Fibroblast of mammary gland (primary cell): Measurements from ENCODE around the gene TMEM62.
"Not testable (repeated sequence)": the region's sequence is repeated elsewhere in the genome, so short reads cannot be mapped to it uniquely, and the experiment has no call there.

ENCODE experiments used
- DNase-seq: peaks from one replicate; pipeline ENCODE4 v3.0.0-alpha.2; 2010; ENCODE audit warnings: low read depth
- H3K4me3 ChIP-seq: 2 replicates; pipeline ENCODE4 v1.5.1; 2011; ENCODE audit warnings: low read depth, mild to moderate bottlenecking, low read length, moderate library complexity; ENCODE audit not compliant: control insufficient read depth
- CTCF ChIP-seq: conservative IDR thresholded peaks from 2 replicates; pipeline ENCODE4 v1.5.1; 2011; ENCODE audit warnings: low read depth, low read length, inconsistent platforms; ENCODE audit not compliant: control insufficient read depth, insufficient read depth

Gene TMEM62

GRCh38 chr15:43169888-43170287 lies 36.5 kb downstream of the TMEM62 start:
- H3K4me3 ChIP-seq, result no peak overlapping the region
- TF ChIP-seq CTCF, result no peak
- no peak for DNase-seq

GRCh38 chr15:43175656-43176309 lies 42.4 kb downstream of the TMEM62 start:
- DNase-seq, H3K4me3 ChIP-seq: not testable (repeated sequence)

GRCh38 chr15:43177147-43177546 lies 43.8 kb downstream of the TMEM62 start:
- not testable (repeated sequence) for H3K4me3 ChIP-seq, DNase-seq

- TF ChIP-seq CTCF, result no peak
- no peak for DNase-seq
- no peak overlapping the region for H3K4me3 ChIP-seq
Measured at GRCh38 chr15:43183270-43183669, 49.9 kb downstream of the TMEM62 start.

GRCh38 chr15:43184407-43185124 lies 51.2 kb downstream of the TMEM62 start:
- TF ChIP-seq CTCF, result no peak
- H3K4me3 ChIP-seq, result peak overlapping the region; percentile 84
- DNase-seq, result no peak

GRCh38 chr15:43185157-43186002 lies 52.0 kb downstream of the TMEM62 start, which contains the start of gene CCNDBP1:
Gene CCNDBP1 (plus strand): TSS chr15:43185403. CDS start chr15:43185499, 96 bp downstream.
- H3K4me3 ChIP-seq, result peak within 1 kb of the TSS; percentile 84
- TF ChIP-seq CTCF, result peak; percentile 25
- peak; percentile 70 for DNase-seq

- DNase-seq, result no peak
- H3K4me3 ChIP-seq, result peak overlapping the region; percentile 84
- no peak for TF ChIP-seq CTCF
Measured at GRCh38 chr15:43186003-43186353, 52.6 kb downstream of the TMEM62 start.
